ENCODE results near the gene PHYHD1.
A peak's percentile ranks its signal among the peaks of the same experiment; 100 is the strongest.

PHYHD1 gene

GRCh38 chr9:128901822-128902221 is 19.0 kb upstream of the PHYHD1 start:
- DNase-seq = no peak

GRCh38 chr9:128902351-128903078 is 18.3 kb upstream of the PHYHD1 start:
- DNase-seq = peak; percentile 55

- DNase-seq = no peak
Measured at GRCh38 chr9:128903079-128903461, 17.7 kb upstream of the PHYHD1 start.

- DNase-seq = no peak
Measured at GRCh38 chr9:128903871-128904620, 16.7 kb upstream of the PHYHD1 start.

GRCh38 chr9:128905964-128906363 is 14.8 kb upstream of the PHYHD1 start:
- no peak for DNase-seq

- no peak for DNase-seq
Measured at GRCh38 chr9:128906741-128907140, 14.0 kb upstream of the PHYHD1 start.

- DNase-seq = no peak
Measured at GRCh38 chr9:128908372-128908771, 12.4 kb upstream of the PHYHD1 start.

GRCh38 chr9:128909859-128910258 is 10.9 kb upstream of the PHYHD1 start:
- DNase-seq = no peak

- no peak for DNase-seq
Measured at GRCh38 chr9:128910906-128911305, 9.9 kb upstream of the PHYHD1 start.

GRCh38 chr9:128911529-128912035 is 9.2 kb upstream of the PHYHD1 start:
- DNase-seq = no peak

- DNase-seq = no peak
Measured at GRCh38 chr9:128912270-128912853, 8.4 kb upstream of the PHYHD1 start.

GRCh38 chr9:128913048-128913900 is 7.5 kb upstream of the PHYHD1 start:
- no peak for DNase-seq

GRCh38 chr9:128913995-128914772 is 6.6 kb upstream of the PHYHD1 start:
- DNase-seq = no peak

GRCh38 chr9:128916204-128916603 is 4.6 kb upstream of the PHYHD1 start:
- DNase-seq = no peak

GRCh38 chr9:128916745-128917144 is 4.0 kb upstream of the PHYHD1 start:
- DNase-seq = no peak

GRCh38 chr9:128917151-128917849 is 3.5 kb upstream of the PHYHD1 start:
- DNase-seq = no peak

- DNase-seq = no peak
Measured at GRCh38 chr9:128918921-128919320, 1.9 kb upstream of the PHYHD1 start.

GRCh38 chr9:128919402-128920089 is 1.2 kb upstream of the PHYHD1 start:
- no peak for DNase-seq

- no peak for DNase-seq
Measured at GRCh38 chr9:128921881-128922763, 1.3 kb downstream of the PHYHD1 start.

- no peak for DNase-seq
Measured at GRCh38 chr9:128923493-128923883, 2.7 kb downstream of the PHYHD1 start.

All from NCI-H69 (cell line).